GM21526 (cell line): ENCODE results near the gene TCEANC.
A peak's percentile ranks its signal among the peaks of the same experiment; 100 is the strongest.
"Not testable (repeated sequence)": the region's sequence is repeated elsewhere in the genome, so short reads cannot be mapped to it uniquely, and the experiment has no call there.

Experiments
- ATAC-seq: cut with Tn5 transposase; IDR thresholded peaks from one replicate; pipeline ENCODE4 v1.9.1; 2021; ENCODE audit warnings: moderate library complexity; ENCODE audit not compliant: unreplicated experiment, low FRiP score

The TCEANC gene, protein sequence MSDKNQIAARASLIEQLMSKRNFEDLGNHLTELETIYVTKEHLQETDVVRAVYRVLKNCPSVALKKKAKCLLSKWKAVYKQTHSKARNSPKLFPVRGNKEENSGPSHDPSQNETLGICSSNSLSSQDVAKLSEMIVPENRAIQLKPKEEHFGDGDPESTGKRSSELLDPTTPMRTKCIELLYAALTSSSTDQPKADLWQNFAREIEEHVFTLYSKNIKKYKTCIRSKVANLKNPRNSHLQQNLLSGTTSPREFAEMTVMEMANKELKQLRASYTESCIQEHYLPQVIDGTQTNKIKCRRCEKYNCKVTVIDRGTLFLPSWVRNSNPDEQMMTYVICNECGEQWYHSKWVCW

GRCh38 chrX:13652850-13653693 is at the start of gene TCEANC:
Gene TCEANC, plus strand, starts transcription at chrX:13653141. Its CDS starts 9,368 bp downstream, at chrX:13662509.
- ATAC-seq: peak; percentile 95

DNA sequence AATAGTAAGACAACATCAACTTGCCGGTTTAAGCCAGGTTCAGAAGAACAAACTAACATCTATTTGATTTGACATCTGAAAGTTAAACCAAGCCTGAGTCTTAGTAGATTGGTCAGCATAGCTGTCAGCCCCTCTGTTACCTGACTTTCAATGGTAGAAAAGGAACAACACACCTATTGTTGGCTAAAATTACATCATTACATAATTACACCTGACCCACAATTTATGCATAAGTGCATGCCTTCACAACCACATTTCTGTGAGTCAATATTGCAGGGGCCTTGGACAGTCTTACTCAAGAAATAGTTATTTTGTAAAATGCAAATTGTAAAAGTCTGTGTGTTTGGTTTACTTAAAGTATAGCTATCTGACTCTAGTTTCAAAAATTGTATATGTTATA is 47.3 kb upstream of the TCEANC start:
- no peak for ATAC-seq

DNA sequence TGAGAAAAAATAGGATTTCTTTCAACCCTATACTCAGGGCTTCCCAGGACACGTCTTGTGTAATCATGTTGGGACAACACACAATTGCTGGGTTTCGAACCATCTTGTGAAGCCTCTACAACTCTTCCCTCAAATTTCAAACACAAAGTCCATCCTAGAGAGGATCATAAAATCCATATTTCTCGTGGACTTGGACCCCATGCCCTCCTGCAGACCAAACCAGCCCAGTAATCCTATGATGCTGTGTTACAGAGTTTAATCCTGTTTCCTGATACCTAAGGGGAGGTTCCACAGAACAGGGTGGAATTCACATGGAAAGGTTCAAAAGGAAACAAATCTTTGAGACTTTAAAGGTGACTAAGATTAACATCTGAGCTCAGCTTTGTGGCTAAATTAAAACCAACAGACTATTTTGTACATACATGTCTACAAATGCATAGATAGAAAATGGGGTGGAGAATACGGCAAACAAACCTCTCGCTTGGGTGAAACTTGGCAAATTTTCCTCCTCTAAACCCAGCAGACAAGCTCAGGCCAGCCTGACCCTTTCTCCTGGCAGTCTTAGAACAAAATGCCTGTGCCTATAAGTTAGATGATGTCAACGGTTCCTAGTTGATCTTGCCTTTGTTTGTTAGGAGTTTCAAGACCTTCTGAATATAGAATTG is 45.5 kb upstream of the TCEANC start:
- ATAC-seq: no peak

- no peak for ATAC-seq
Observed at GRCh38 chrX:13607996-13608365, 45.0 kb upstream of the TCEANC start.

- no peak for ATAC-seq
Observed at GRCh38 chrX:13614154-13614553, 38.8 kb upstream of the TCEANC start.

GRCh38 chrX:13620207-13620606 is 32.7 kb upstream of the TCEANC start:
- no peak for ATAC-seq

DNA sequence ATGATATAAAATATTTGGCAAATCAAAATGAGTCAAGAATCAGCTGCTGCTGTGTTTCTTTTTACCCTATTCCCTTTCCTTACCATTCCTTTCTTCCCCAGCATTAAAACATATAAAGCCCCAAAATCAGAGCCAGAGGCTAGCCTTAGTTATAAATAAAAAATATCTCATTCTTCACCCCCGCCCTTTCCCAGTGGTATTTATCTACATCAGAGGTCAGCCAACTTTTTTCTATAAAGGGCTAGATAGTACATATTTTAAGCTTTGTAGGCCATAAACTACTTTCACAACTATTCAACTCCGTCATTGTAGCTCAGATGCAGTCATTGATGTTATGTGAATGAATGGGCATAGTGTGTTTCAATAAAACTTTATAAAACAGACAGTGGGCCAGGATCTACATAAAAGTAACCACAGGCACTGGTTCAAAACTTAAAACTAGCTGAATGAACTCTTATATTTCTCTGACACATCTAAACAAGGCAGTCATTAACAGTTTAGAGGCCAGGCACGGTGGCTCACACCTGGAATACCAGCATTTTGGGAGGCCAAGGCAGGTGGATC is 30.5 kb upstream of the TCEANC start:
- ATAC-seq: no peak

- no peak for ATAC-seq
Observed at GRCh38 chrX:13627306-13627705, 25.6 kb upstream of the TCEANC start.

DNA sequence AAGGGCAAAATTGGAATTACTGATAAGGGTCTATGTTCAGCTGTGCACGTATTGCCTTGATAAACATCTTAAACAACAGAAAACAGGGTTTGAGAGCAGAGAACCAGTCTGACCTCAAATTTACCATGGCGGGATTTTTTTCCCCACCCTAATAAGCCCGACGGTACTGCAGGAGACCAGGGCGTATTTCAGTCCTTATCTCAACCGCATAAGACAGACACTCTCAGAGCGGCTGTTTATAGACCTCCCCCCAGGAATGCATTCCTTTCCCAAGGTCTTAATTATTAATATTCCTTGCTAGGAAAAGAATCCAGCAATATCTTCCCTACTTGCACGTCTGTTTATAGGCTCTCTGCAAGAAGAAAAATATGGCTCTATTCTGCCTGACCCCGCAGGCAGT is 15.7 kb upstream of the TCEANC start:
- not testable (repeated sequence) for ATAC-seq

DNA sequence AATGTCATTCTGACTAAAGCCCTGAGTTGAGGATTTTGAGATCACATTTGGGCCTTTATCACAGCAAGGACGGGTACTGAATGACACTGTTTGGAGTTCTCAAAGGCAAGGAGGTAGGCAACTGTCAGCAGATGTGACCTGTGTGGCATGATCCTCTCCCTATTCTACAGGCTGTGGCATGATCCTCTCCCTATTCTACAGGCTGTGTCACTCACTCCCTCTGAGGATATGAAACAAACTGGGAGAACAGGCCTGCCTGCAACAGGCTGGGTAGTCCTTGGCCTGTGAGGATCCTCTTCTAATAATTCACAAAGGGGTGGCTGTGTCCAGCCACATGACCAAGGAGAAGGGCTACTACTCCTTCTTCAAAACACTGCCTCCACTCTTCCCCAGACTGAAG is 14.9 kb upstream of the TCEANC start:
- ATAC-seq: no peak

DNA sequence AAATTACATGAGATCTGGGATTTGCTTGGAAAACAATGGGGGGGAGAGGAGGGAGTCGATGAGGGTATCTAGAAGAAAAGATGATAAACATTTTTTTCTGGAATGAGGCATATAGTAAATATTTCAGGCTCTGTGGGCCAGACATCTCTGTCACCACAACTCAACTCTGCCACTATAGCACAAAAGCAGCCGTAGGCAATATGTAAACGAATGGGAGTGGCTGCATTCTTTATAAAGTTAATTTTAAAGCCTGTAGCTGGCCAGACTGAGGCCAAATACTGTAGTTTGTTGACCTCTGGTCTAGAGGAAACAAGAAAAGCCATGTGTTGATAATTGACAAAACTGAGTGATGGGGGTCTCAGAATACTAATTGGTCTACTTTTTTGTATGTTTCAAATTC is 14.1 kb upstream of the TCEANC start:
- ATAC-seq: no peak

DNA sequence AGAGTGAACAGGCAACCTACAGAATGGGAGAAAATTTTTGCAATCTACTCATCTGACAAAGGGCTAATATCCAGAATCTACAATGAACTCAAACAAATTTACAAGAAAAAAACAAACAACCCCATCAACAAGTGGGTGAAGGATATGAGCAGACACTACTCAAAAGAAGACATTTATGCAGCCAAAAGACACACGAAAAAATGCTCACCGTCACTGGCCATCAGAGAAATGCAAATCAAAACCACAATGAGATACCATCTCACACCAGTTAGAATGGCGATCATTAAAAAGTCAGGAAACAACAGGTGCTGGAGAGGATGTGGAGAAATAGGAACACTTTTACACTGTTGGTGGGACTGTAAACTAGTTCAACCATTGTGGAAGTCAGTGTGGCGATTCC is 11.3 kb upstream of the TCEANC start:
- not testable (repeated sequence) for ATAC-seq

DNA sequence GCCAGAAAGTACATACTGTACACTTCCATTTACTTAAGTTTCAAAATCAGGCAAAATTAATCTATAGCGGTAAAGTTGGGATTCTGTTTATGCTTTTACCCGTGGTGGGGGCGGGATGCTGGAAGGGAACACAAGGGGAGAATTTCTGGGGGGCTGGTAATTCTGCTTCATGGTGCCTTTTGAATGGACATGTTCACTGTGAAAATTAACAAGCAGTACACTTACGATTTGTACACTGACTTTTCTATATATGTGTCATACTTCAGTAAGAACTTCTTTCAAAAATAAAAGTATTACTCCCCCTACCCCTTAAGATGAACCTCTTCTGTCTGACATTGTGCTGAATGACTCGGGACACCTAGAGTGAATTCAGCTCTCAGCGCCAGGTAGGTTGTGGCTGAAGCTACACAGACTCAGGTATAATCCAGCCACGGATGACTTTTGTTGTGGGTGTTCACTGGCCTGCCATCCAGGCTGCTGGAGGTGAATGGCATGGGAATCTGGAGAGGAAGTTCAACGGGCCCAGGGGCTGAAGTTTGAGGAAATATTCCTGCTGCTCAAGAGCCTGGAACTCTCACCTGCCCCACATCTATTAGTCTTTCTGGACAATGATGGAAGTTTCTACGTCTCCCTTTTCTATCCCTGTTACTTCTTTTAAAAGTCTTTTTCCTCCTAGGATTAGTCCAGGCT is 7.3 kb upstream of the TCEANC start:
- no peak for ATAC-seq

- no peak for ATAC-seq
Observed at GRCh38 chrX:13646154-13646549, 6.8 kb upstream of the TCEANC start.

DNA sequence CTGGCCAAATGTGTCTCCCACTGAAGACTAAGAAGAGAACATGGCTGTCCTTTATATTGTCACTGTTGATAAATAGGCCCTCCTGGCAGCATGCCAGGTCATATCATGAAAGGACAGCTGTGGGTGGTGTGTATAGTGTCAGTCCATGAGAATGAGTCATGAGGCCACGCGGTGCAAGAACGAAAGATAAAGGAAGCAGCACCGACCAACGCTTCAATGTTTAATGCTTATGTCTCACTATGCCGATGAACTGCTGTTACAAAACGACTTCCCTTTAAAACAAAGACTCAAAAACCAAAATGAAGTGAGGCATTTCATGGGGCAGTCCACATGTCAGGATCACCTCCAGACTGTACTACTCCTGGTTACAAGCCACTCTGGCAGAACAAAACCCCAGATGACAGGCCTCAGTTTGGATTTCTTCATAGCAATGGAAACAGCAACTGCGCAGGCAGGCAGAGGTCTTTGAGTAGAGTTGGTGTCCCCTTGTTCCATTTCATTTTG is 5.2 kb upstream of the TCEANC start:
- no peak for ATAC-seq

DNA sequence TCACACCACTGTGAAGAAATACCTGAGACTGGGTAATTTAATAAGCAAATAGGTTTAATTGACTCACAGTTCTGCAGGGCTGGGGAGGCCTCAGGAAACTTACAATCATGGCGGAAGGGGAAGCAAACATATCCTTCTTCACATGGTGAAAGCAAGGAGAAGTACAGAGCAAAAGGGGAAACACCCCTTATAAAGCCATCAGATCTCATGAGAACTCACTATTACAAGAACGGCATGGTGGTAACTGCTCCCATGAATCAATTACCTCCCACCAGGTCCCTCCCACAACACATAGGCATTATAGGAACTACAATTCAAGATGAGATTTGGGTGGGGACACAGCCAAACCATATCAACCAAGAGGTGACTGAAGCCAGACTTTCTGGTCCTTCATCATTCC is 4.6 kb upstream of the TCEANC start:
- not testable (repeated sequence) for ATAC-seq

GRCh38 chrX:13649838-13650237 is 3.1 kb upstream of the TCEANC start:
- no peak for ATAC-seq

GRCh38 chrX:13650318-13650717 is 2.6 kb upstream of the TCEANC start:
- no peak for ATAC-seq

DNA sequence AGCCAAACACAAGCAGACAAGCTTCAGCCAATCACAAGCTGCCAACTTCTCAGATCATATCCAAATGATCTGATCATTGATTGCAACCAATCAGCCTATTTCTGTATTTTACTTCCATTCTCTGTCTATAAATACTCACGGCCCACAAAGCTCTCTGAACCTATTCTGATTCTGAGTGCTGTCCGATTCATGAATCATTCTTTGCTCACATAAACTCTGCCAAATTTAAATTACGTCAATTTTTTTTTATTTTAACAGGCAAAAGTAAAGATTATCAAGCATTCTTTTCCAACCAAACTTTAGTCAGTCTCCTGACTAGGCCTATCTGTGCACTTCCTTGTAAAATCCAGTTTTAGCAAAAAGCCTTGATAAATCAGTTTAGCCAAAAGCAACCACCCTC is 1.8 kb upstream of the TCEANC start:
- ATAC-seq: no peak

DNA sequence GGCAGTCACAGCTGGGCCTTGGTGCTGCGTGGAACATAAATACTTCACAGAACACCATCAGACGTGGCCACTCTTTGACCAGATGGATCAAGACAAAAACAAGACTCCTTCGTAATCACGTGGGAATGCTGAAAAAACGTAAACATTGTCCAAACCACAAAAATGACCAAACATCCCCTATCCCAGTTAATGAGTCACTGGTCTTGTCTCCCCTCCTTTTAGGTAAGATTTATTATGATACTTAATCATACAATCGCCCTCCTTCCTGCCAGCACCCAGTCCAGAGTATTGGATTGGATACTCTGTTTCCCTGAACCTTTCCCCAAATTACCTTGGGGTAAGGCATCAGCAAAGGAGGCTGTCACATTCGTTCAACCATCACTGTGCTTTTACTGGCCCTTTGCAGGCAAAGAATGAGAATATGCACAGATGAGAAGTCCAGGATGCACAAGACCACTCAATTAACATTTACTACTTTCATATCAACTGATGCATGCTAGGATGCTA is 601 bp upstream of the TCEANC start:
- ATAC-seq: peak; percentile 0
